Inferior parietal cortex (tissue), 1 donor: Measurements from ENCODE around the gene ZBTB40.

Experiments used
- DNase-seq: peaks from one replicate; pipeline ENCODE4 v3.0.0-alpha.2; 2016; ENCODE audit errors: extremely low spot score

Gene ZBTB40

DNA sequence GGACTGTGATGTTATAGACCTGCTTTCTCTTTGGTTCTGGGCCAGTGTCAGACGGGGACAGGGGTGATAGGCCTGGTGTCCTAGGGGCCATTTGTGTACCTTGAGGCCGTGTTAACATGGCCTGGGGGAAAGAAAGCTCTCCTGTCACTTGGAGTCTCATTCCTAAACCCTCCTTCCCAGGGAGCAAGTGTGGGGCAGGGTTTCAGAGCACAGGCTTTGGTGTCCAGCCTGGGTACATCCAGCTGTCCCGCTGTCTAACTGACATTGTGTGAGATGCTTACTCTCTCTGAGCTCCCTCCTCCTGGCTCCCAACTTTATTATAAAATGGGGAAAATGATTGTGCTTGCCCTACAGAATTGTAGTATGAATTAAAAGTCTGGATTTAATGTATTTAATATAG, 79.1 kb downstream of the ZBTB40 start:
- DNase-seq: no peak

DNA sequence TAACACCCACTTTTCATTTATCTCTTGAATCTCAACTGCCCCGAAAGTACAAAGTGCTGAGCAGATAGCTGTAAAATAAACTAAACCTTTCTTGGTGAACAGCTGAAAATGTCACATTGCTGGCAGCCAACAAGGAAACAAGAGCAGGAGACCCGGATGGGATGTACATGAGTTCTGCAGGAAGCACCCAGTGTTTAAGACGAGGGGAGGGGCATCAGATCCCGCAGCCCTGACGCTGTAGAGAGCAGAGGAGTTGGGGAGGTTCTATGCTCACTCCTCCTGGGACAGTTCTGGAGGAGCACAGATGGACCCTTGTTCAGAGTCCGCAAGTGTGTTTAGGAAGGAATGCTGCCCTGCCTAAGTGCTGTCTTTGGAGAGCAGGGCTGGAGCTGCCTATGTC, 79.6 kb downstream of the ZBTB40 start:
- no peak for DNase-seq

DNA sequence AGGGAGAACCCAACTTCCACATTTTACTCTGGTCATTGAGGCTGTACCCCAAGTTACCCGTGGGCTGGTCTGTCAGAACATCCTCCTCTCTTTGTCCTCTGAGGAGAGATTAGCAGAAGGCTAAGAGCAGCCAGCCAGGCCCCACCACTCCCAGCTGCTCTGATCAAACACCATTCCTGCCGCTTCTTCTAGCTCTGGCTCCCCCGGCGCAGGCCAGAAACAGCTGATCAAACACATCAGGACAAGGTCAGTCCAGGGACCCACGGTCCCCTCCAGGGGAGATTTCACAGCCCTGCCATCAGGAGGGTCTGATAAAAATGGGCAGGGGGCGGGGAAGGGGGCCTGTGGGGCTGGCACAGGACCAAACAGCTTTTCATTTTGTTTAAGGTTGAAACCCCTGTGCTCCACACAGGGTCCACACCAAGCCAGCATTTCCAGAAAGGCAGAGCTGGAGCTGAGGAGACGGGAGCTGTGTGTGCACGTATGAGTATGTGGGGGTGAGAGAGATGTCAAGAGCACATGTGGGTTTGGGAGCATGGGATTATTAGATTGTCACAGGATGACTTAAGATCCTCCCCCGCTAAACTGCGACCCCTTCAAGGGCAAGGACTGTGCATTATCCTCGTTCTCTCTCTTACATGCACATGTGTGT, 81.7 kb downstream of the ZBTB40 start:
- DNase-seq: no peak

DNA sequence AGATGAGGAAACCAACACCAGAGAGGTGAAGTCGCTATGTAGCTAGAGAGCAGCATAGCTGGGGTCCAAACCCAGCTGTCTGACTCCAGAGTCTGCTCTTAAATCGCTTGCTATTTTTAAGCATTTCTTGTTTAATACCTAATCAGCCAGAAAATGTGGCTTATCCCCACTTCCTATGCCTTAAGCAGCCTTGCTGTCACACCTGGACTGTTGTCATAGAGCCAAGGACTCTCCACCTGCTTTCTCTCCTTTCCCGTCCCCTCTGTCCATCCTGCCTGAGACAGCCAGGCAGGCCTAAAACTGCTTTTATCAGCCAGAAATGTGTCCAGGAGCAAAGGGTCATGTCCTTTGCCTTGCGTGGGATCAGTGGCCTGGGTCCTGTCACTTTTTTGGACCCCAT, 83.3 kb downstream of the ZBTB40 start:
- DNase-seq: no peak

DNA sequence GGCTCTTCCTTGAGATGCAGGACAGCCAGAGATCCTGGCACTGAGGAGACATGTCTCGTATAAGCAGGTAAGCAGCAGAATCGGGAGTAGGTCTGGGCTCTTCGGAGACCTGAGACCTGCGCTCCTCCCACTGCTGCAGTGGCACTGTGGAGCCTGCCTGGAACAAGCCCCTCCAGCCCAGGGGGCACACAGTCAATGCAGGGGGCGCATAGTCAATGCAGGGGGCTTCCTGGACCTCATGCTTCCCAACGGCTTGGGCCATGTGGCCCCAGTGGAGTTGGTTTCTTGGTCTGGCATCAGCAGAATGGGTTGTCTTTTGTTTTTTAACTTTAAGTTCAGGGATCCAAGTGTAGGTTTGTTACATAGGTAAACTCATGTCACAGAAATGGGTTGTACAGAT, 83.7 kb downstream of the ZBTB40 start:
- no peak for DNase-seq

DNA sequence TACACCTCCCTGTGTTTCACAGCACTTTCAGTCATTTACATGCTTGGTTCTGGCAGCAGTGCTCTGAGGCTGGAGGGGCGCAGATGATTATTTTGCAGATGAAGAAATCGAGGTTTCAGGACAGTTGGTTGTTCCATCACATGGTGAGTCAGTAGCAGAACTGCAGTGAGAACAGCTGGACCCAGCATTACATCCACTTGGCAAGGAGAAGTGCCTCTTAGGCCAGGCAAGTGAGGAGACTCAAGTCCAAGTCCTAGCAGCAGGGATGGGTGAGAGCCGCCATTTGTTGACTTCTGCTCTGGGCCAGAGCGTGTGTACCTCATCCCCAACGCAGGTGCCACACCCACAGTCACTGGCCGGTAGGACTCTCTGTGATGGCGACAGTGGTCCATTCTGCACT, 84.9 kb downstream of the ZBTB40 start:
- DNase-seq: no peak

DNA sequence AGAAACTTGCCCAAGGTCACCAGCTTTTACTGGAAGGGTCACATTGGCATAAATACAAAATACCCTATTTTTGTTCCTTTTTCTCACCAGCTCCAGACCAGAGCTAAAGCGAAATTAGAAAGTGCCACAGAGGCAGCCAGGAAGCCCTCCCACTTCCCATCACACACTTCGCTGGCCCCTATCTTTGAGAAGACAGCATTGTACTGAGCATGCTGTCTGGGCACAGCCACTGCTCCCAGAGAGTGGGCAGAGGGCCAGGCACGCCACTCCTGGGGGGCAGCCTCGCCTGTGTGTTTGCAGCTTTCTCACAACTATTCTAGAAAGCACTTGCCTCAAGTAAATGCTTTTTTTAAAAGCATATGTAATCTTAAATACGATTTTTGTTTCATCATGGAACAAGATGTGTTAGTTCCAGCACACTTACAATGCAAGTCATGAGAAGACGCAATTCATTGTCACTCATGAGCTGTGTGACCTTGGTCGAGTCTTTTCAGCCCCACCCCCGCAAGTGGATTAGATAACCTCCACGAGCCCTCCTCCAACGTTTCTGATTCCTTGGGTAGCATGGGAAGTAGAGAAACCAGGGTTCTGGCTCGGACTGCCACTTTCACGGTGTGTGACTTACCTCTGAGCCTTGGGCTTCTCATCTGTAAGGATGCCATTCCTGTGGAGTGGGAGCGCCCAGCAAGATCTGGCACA, 85.9 kb downstream of the ZBTB40 start:
- no peak for DNase-seq

DNA sequence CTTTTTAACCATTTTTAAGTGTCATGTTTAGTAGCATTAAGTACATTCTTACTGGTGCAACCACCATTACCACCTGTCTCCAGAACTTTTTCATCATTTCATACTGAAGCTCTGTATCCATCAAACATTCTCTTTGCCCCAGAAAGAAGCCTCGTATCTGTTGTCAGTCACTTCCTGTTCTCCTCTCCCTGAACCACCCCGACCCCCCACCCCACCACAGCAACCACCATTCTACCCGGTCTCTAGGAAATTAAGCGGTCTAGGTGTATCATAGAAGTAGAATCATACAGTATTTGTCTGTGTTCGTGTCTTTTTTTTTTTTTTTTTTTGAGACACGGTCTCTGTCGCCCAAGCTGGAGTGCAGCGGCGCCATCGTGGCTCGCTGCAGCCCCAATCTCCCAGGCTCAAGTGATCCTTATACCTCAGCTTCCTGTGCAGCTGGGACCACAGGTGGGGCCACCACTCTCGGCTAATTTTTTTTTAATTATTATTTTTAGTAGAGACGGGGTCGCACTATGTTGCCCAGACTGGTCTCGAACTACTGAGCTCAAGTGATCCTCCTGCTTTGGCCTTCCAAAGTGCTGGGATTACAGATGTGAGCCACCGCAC, 88.0 kb downstream of the ZBTB40 start:
- no peak for DNase-seq

DNA sequence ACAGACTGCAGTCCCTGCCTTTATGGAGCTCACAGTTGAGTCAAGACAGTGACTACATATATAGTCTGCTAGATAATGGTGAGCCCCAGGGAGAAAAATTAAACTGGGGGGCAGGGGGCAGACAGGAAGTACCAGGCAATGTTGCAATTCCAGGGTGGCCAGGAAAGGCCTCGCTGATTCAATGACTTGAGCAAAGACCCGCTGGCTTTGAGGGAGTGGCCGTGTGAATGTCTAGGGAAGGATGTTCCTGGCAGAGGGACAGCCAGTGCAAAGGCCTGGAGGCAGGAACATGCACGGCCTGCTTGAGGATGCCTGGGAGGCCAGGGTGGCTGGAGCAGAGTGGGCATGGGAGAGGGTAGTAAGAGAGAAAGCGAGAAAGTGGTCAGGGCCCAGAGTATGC, 88.7 kb downstream of the ZBTB40 start:
- no peak for DNase-seq

DNA sequence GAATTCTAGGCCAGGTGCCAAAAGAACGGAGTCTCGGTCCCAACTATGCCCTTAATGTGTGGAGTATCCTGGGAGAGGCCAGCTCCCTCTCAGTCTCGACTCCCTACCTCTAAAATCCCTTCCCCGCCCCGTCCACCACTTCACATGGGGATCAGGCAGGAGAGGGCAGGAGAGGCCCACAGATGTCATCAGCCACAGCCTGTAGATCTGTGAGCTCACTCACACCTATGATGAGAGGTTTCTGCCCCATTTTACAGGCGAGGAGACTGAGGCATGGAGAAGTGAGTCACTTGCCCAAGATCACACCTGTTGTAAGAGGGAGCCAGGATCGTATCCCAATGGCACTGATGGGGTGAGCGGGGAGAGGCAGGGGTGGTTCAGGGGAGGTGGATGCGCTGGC, 91.2 kb downstream of the ZBTB40 start:
- no peak for DNase-seq

DNA sequence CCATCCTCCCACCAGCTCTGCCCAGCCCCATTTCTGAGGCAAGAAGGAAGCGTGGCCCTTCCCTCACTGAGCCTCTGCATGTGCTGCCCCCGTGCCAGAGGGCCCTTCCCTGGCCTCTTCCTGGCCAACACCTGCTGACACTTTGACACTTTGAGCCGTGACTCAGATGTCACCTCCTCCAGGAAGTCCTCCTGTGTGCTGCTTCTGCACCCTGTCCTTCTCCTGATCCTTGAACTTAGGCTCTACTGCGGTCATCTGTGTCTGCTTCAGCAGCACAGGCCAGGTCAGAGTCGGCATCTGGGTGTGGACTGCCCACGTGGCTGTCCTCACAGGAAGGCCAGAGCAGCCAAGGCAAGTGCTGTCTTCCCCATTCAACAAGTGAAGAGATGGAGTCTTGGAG, 92.0 kb downstream of the ZBTB40 start:
- no peak for DNase-seq

DNA sequence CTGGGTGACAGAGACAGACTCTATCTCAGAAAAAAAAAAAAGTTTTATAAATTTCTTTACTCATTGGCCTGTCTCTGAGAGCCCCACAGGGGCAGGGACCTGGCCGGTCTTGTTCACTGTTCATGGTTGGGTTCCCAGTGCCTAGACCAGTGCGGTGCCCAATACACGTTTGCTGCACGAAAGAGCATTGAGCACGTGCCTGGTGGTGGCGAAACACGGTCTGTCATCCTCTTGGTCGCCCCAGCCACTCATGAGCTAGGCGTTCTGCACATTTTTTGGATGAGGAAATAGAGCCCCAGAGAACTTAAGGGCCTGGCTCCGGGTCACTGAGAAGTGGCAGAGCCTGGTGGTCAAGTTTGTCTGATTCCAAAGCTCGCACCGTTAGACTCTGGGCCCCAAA, 93.0 kb downstream of the ZBTB40 start:
- no peak for DNase-seq

DNA sequence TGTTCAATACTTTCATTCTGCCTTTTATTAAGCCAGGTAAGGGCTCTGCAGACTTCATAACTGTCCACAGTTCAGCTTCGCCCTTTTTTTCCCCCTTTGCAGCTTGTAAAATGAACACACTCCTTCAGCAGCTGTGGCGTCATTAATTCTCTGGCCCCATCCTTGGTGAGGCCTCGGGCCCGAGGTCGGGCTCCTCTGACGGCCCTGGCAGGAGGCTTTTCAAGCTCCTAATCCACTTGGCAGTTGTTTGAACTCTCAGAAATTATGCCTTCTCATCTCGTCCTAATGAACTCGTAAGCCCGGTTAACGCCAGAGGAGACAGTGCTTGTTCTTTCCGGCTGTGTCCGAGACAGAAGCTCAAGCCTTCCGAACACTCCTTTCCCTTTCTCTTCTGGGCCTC, 93.5 kb downstream of the ZBTB40 start:
- DNase-seq: no peak

DNA sequence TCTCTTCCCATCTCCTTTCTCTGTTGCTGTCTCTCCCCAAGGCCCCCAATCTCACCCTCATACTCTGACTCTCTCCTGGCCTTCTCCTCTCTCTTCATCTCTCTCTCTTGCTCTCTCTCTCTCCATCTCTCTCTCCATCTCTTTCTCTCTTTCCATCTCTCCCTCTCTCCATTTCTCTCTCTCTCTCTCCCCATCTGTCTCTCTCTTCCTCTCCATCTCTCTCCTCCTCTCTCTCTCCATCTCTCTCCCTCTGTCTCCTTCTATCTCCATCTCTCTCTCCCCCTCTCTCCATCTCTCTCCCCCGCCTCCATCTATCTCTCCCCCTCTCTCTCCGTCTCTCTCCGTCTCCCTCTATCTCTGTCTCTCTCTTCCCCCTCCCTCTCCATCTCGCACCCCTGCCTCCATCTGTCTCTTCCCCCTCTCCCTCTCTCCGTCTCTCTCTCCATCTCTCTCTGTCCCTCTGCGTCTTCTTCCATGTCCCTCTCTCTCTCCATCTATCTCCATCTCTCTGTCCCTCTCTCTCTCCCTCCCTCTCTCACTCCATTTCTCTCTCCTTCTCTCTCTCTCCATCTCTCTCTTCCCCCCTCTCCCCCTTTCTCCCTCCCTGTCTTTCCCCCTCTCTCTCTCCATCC, 95.7 kb downstream of the ZBTB40 start:
- no peak for DNase-seq

DNA sequence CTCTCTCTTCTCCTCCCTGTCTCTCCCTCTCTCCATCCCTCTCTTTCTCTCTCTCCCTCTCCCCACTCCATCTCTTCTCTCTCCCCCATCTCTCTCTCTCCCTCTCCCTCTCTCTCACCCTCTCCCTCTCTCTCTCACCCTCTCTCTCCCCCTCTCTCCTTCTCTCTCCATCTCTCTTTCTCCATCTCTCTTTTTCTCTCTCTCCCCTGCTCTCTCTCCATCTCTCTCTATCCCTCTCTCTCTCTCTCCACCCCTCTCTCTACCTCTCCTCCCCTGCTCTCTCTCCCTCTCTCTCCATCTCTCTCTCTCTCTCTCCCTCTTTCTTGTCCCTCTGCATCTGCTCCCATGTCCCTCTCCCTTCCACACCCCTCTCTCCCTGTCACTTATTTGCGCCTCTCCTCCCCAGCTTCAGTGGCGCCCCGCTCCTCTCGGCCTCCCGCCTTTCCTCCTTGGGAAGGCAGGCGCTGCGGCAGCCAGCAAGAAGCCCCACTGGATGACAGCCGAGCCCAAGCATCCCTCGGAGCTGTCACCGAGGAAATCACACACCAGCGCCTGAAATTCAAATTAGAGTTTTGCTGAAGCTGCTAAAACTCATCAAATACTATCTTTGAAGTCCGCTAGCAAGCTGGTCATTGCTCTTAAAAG, 96.3 kb downstream of the ZBTB40 start:
- DNase-seq: no peak

DNA sequence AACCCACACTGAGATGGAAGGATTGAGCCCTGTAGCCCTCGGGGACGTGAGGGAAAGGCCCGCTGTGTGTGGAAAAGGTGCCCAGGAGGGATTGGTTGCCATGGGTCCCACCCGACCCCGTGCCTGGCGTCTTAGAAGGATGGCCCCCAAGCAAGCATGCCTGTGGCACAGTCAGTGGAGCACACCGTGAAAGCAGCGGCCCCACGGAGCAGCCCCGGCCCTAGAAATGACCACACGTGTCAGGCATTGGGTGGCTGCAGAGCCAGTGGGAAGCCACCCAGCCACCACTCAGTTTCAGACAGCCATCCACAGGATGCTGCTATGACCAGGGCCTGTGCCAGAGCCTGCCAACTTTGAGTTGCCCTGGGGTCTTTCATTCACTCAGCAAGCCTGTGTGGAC, 98.4 kb downstream of the ZBTB40 start:
- DNase-seq: no peak

DNA sequence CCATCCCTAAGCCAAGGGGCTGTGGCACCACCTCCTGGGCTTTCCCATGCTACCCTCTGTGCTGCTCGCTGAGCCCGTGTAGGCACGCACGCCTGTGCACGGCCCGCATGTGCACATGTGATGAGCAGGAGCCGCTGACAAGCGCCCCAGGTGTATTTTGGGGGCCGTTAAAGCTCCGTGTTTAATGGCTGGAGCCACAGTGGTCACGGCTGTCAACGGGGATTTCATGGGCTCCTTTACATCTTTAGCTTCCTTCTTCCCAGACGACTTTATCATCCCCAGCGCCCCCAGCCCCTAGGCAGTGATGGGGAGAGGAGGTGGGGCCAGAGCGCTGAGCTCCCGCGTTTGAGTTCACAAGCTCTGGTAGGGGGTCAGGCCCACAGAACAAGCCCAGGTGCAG, 99.9 kb downstream of the ZBTB40 start:
- no peak for DNase-seq

DNA sequence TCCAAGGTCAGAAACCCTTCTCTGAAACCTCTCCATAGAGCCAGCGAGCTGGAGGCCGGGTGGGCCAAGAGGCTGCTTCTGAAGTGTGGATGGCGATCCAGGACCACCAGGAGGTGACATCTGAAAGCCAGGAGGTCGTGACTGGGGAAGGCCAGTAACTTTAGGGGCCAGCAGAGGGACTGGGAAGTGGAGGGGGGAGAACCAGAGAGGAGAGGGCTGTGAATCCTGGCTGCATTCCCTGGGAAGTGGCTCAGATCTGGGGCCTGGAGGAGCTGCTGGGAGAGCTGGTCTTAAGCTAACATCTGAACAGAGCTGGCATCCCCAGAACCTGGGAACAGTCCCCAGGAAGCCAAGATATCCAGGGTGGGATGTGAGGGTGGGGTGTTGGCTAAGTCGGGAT, 100.4 kb downstream of the ZBTB40 start:
- no peak for DNase-seq

DNA sequence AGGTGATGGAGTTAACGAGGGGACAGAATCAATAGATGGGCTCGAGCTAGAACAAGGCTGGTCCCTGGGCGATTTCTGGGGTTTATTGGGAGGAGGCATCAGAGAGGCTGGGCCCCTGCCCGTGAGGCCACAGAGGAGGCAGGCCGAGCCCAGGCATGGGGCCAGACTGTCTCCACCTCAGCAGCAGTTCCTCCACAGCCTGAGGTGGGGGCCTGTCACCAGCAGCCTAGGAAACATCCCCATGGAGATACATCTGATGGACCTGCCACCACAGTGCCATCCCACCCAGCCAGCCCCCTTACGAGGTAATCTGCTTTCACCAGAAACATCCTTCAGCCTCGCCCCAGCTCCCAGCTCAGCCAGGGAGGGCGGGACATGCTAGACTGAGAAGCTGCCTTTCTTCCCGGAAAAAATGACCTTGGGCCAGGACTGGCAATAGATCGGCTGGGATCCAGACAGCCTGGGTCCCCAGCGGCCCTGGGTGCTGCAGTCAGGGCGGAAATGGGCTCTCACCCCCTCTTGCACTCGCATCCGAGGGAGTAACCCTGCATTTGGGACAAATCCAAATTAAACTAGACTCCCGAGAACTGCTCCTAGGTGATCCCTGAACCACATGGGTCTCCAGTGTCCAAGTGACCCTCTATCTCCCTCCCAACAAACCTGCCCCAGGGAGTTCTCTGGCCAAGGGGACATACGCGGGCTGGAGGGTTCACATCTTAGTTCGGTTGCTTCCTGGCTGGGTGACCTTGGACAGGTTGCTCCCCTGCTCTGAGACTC, 101.6 kb downstream of the ZBTB40 start:
- no peak for DNase-seq

DNA sequence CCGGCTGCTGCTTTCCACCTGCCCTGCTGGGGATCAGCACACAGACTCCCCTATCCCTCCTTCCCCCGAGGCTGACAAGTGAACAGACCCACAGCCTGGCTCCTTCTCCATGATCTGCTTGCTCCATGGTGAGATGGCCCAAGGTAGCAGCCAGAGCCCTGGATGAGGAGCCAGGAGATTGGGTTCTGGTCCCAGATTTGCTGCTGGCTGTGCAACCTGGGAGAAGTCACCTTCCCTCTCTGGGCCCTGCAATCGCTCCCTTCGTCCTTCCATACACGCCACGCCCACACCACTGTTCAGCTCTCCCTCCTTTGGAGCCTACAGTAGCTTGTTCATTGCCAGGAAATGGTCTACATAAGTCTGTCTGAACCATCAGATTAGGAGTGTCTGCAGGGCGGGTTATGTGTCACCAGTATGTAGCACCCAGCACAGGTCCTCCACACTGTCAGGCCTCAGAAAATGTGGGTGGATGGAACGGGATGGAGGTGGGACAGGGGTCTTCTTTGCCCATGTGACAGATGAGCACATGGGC, 102.4 kb downstream of the ZBTB40 start:
- DNase-seq: no peak

DNA sequence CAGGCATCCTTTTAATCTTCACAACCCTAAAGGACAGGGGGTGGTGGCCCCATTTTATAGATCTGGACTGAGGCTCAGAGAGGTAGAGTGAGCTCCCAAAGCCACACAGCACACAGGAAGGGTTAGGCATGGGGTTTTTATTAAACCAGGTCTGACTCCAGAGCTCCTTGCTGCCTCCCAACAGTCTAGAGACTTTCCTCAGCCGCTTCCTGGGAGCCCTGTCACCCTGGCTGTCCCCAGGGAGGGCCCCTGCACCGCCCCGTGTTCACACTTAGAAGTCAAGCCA, 103.7 kb downstream of the ZBTB40 start:
- DNase-seq: no peak
